ENCODE data around the gene KLHL7.

- TF ChIP-seq EZH2phosphoT487 (IDR thresholded peaks at IDR 0.05; ENCODE audit: insufficient read depth, low read depth) = no peak
- TF ChIP-seq EZH2 (IDR thresholded peaks at IDR 0.05; ENCODE audit: insufficient read depth, poor library complexity, severe bottlenecking) = no peak
Measured at GRCh38 chr7:23123465-23123864, 17.9 kb downstream of the KLHL7 start.
